Activated CD4-positive, alpha-beta T cell treated with anti-CD3 and anti-CD28 coated beads for 24 hours (primary cell): ENCODE measurements around the gene WNT16.

Source experiments
- DNase-seq, 2 donors: peaks; one replicate each; pipeline ENCODE4 v3.0.0-alpha.2; 2020; ENCODE audit warnings: low read depth in 2 of 2

The WNT16 gene

DNA sequence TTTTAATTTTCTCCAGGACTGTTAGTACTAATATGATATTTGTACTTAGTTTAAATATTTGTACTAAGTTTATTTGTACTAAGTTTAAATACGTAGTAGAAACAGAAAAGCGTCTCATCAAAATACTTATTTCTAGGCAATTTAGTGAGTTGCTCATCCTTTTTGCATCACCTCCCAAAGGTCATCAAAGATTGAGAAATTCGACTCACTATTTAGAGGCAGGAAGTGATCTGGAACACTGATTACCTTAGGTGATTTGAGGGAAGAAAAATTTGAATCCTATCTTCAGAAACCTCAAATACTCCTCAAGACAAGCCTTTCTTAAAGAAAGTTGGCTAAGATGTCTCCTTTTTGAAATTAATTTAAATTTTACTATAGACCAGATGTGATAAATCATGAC is 14.5 kb downstream of the WNT16 start:
- DNase-seq, result no peak

DNA sequence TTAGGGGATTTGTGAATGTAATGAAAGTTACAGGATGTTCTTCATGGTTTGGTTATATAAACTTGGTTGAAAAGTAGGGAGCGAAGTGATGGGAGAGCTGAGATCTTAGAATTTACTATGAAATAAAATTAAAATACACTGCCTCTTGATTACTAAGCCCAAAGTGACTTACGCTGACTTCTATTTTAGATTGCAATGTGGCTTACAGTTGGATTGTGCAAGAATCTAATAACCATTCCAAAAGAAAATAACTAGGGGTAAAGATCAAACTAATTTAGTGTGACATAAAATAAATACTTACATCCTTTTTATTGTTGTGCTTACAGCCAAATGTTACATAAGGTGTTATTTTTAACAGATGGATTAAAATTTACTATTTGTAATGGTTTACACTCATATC is 15.3 kb downstream of the WNT16 start:
- no peak for DNase-seq

DNA sequence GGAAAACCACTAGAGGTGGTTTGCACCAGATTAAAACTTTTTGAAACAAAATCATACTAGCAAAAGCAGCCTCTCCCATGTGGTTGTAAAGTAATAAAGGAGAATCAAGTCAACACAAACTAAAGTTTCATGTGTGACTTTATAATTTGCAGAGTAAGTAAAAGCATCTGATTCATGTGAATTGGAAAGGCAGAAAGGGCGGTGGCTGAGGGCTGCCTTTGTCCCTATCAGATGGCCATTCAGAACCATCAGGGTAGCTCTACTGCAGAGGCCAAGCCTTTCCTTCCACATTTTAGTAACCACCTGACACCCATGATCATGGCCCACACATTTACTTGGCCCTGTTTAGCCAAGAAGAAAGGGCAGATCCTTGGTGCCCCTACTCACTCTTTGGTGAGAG is 15.7 kb downstream of the WNT16 start:
- DNase-seq, result no peak

DNA sequence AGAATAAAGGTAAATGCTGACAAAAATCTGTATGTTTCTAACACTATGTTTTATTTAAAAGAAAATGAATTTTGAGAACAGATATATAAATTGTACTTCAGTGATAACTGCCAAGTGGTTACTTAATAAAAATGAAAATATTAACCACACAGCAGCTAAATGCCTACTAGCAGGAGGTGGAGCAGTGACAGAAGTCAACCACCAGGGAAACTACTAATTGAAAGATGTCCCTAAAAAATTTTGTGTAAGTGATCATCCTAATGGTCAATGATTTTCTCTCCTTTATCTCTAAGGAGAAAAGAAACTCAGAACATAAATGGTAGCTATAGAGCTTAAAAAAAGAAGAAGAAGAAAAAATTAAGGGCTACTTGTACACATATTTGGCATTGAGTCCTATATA is 22.9 kb downstream of the WNT16 start:
- DNase-seq, result no peak

DNA sequence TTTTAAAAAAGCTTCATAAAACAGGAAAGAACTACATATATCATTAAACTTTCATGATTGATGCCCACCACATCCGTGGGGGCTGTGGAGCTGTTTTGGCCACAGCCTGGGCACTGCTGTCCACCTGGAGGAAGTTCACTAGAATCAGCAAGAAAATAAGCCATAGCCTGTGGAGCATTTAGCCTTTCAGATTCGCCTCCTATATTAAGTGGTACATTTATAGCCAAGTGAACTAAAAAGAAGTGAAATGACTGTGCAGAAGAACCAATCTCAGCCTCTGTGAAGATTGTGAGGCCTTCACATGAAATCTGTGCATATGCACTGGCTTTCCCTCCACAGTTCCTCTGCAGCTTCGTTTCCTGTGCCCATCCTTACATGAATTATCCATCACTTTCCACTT is 23.5 kb downstream of the WNT16 start:
- DNase-seq, result no peak

DNA sequence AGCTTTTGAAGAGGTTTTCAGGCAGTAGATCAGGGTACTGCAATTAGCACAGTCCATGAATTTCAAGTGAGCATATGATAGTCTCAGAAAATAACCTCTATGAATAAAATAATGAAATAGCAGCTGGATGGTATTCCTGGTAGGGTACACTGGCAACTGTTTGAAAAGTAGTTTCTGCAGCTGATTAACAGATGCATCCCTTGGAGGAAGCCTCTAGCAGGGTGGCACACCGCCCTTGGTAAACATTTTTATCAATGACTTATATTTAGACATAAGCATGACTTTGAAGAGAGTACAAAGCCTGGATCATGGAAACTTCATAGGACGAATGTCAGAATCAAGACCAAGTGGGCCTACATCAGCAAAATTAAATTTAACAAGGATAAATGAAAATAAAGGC is 26.8 kb downstream of the WNT16 start:
- DNase-seq, result no peak

DNA sequence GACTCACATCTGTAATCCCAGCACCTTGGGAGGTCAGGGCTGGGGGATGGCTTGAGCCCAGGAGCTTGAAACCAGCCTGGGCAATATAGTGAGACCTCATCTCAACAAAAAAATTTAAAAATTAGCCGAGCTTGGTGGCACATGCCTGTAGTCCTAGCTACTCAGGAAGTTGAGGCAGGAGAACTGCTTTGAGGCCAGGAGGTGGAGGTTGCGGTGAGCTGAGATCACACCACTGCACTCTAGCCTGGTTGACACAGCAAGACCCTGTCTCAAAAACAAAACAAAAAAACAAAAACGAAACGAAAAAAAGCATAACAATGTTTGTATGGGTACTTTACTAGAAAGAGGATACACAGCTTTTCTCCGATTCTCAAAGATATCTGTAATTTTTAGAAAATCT is 31.8 kb downstream of the WNT16 start:
- DNase-seq, result no peak

DNA sequence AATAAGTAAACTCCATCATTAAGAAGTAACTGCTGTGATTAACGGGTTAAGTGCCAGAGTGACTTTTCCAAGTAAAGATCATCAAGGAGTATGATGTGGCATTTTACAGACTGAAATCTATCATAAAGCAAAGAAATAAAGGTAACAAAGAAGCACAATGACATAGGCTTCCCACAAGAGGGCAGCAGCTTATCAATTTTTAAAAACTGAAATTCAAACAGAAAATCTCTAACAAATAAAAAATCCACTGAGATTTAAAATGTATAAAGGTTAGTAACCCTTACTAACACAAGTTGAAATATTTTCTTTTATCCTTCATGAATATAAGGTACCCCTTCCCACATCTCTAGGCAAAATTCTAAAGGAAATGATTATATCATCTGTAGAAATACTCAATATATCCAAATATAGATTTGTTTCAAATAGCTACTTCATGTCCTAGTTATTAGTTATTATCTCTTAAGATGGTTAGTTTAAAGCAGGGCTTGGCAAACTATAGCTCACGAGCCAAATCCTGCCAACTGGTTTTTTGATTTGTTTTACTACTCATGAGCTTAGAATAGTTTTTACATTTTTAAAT is 38.1 kb downstream of the WNT16 start:
- DNase-seq, result no peak

DNA sequence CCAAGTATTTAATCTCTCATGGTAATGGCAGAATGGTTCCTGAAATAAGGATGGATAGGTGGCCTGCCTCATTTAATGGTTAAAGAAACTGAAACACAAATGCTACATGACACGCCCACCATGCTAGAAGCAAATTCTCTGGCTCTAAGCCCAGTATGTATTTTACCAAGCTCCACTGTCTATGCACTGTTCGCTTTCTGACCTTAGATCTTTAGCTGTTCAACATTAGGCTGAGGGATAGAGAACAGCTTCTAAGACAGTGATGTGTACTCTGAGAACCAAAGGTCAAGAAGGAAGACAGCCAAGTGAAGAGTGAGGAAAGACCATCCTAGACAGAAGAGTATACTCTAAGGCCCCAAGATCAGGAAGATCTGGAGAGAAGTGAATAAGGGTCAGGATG is 40.7 kb downstream of the WNT16 start:
- DNase-seq, result no peak

DNA sequence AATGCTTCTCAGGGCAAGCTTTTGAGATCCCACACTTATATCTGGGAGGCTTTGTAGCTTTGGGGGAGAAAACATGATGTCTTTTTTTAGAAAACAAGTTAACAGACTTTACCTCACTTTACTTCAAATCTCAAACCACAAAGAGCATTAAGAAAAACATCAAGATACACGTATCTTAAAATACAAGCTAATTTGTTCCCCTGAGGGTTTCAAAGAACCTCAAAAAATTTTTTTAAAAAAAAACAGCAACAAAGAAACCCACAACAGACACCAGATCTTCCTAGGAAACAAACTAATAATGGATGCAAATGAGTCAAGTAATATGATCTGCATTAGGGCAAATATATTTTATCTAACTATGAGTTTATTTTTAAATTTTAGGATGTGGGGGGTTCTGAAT is 42.6 kb downstream of the WNT16 start:
- DNase-seq, result no peak

DNA sequence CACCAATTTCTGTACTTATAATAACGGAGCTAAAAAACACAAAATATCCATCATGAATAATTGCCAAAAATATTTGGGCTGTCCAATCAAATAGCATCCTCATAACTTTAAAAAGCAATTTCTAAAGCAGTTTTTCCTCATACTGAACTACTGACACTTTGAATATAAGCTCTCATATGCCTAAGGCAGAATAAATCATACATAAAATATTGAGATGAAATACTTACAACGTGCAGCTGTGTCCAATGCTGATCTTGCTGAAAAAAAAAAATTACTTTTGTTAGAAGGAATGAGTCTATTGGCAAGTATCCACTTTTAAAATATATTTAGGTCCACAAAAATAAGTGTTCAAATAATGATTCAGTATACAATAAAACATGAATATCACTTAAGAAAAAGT is 43.1 kb downstream of the WNT16 start:
- DNase-seq, result no peak

DNA sequence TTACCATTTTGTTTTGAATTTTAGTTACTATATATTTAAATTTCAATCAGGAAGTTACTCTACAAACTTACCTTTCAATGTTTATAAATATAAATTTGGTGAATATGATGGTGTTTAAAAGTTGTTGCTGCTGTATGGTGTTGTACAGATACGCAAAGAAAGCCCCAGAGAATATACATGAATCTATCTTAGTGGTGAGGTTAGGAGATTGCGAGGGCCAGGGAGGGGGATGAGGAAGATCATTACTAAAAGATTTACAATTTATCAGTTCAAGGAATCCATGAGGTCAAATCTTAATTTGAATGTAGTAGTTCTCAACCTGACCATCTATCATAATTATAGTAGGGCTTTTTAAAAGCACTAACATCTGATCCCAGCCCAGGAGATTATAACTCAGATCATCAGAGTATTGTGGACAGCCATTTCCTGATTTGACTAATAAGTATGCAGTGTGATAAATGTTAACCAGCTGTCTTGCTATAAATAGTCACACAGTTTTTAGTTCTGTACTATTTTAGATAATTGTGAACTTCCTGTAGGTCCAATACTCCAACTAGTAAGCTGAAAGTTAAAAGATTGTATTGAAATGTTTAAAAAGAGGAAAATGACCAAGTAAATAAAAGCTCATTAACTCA is 43.7 kb downstream of the WNT16 start:
- DNase-seq, result no peak

DNA sequence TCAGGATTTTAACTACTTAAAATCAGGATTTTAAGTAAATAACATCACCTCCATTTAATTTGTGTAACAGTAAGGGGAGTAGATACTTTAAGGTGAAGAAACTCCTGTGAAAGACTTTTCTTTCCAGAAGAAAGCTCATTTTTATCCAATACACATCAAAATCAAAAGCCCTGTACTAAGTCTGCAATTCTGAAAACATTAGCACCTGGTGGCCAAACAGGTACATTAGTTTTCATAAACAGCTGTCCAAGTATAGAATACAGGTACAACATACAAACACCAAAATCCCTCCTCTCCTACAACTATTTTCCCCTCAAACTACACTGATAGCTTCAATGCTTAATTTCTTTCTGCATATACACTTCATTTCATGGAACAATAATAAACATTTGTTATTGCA is 44.4 kb downstream of the WNT16 start:
- no peak for DNase-seq

DNA sequence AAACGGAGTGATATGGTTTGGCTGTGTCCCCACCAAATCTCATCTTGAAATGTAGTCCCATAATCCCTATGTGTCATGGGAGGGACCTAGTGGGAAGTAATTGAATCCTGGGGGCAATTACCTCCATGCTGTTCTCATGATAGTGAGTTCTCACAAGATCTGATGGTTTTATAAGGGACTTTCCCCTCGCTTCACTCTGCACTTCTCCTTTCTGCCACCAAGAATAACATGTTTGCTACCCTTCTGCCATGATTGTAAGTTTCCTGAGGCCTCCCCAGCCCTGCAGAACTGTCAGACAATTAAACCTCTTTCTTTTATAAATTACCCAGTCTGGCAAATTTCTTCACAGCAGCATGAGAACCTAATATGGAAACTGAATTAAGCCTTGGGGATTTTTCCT is 48.2 kb downstream of the WNT16 start:
- no peak for DNase-seq

DNA sequence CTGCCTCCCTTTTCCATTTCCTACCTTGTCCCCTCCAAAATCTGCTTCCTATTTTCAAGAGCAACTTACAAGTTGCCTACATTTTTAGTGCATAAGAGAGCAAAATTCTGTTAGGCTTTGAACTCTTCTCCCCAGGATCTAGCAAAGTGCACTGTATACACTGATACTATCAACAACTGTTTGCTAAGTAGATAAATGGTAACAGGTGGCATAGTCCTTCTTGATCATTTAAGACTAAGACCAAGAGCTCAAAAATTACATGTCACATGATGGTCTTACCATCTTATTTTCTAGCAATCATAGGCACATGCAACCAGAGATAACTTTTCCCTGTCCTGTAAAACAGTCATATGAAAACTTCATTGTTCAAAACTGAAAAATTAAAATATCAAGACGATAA is 51.1 kb downstream of the WNT16 start:
- no peak for DNase-seq

DNA sequence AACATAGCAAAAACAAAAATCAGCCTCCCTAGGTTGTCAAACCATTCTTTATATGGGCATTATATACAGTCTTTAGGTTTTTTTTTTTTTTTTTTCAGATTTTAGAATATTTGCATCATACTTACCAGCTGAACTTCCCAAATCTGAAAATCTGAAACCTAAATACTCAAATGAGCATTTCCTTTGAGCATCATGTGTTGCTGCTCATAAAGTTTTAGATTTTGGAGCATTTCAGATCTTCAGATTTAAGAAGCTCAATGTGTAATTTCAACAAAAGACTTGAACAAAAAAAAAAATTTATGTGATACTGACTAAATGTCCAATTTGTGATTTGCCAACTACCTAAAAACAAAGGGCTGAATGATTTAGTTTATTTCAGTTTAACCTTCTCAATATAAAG is 53.7 kb downstream of the WNT16 start:
- DNase-seq, result no peak

DNA sequence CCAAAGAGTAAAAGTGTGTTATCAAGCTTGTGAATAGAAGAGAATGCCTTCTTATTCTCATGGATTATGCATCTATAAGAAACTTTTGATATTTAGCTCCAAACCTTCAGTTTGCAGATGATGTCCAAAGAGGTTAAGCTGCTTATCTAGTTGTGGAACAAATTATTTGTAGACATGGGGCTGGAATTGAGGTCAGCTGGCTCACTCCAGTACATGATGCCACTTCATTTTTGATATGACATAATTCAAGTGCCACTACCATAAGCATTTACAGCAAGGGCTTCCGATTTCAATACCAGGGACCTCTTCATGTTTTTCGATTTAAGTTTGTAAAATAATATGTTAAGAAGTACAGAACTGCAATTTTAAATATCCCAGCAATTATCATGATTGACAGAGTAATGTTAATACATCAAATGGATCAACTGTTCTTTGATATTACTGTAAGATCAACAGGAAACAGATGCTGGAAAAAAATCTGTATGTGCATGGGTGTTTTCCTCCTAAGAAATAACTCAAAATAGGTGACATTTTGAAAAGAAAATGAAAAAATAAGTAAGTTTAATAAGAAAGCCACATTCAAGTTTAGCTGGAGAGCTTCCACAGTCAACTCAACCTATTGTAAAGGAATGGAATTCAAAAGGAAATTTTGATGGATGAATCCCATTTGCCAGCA is 54.6 kb downstream of the WNT16 start:
- no peak for DNase-seq

DNA sequence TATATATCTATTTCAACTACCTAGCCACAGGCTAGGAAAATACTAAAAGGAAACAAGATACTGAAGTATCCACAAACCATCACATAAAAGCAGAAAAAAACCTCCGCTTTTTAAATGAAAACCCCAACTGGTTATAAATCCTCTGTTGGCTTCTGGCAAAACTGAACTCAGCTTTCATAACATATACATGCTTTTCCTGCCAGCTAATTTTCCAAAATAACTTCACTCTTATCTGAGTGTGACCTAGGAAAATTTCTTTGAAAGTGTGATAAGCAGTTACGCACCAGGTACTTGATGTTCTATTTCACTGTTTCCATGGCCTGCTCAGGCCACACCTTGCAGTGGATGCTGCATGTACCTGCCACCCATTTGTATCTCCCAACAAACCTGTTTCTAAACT is 55.5 kb downstream of the WNT16 start:
- DNase-seq, result no peak

DNA sequence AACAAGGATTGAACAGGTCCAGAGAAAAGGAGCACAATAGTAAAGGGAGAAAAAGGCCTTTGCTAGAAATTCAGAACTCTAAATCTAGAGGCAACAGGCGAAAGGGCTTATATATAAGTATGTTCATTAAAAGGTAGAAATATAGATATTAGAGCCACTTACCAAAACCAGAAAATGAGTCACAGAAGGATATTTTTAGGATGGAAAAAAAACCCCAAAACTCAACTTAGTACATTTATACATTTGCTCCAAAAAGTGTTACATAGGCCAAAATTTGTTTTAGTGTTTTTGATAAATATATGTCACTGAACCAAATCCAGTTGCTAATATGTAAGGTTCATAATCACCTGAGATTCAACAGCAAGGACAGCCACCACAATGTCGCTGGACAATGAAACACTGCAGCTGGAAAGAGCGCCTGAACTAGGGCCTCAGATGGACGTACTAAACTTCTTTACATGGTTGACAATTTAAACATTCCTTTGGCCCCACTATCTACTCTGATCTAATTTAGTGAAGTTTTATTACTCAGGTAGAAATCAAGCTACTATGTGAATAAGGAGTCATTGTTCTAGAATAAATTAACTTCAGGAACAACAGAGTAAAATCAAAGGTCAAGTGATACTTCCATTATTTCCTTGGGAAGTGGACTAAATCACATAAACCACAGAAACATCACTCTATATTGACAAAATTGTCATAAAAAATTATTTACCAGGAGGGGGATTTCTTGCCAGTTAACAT is 56.4 kb downstream of the WNT16 start:
- DNase-seq, result no peak

DNA sequence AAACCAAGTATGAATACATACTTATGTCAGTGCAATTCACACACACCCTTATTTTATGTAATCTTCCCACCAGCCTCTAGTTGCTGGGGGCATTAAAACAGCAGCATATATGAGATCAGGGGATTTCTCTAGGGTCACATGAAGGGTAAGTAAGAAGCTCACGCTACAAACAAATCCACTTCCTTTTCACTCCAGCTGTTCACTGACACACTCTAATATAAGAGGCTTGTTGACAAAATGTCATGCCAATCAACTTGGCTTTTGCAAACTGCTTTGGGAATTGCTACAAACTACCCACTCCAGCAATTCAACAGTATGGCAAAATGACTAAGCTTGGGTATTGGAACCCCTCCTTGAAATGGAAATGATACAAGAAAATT is 57.0 kb downstream of the WNT16 start:
- no peak for DNase-seq

DNA sequence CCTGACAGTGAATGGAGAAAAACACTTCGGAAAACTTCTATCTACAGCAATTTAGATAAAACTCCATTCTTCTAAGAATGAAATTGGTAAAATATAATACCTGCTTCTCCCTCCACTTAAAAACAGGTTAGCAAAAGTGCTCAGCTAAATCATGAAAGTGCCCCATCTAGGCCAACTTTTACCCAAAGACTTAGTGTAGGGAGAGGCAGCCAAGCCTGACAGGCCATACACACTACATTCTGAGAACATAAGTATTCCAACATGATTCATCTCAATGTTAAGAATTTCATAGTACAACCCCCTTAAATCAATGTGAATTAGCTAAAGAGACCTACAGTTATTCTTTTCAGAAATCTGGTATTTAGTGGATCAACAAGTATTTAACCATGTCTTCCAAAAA is 60.1 kb downstream of the WNT16 start:
- no peak for DNase-seq

DNA sequence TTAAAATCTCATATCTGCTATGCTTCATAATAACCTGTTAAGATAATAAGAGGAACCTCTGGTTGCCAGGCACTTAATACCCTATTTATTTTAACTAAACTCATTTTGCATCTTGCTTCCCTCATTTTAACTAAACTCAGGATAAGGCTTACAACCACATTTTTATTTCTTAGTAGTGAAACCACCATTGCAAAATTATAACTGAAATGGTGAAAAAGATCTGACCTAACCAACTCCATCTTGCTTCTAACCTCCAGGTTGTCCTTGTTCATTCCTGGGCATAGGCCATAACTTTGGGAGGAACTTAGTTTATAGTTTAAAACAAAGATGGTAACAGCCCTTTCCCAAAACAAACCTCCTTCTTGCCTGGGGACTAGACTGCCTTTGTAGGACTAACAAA is 61.3 kb downstream of the WNT16 start:
- no peak for DNase-seq

DNA sequence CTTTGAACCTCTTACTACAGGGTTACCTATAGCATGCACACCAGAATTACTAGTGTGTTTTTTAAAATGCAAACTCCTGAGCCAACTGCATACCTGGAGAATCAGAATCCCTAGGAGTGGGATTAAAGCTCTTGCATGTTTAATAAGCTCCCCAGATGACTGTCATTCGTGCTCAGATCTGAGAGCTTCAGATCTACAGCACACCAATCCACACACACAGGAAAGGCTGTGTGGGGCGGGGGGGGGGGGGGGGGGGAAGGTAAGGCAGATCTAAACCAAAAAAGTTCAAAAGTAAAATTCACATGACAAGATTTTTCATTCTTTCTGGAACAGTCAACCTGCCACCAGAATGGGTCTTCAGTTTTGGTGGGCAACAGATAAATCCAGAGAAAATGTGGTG is 61.8 kb downstream of the WNT16 start:
- no peak for DNase-seq
